HCT116 (cell line): ENCODE data around the gene TSHZ1. TPM values are rescaled to one million over a fixed set of nuclear protein-coding genes. Genes with fewer than 3 reads are reported as not detected.

ENCODE experiments used
- ATAC-seq: fragments of 200-7000 bp; cut with Tn5 transposase; 2 replicates; pipeline ENCODE4 v1.9.1; 2020; ENCODE audit warnings: mild to moderate bottlenecking, moderate library complexity
- BruUV-seq: library from RNA; stranded (reverse); fragments of 400-500 nt; replicated peaks from 2 replicates; lab custom pipeline; 2021; lab: Mats Ljungman, UMichigan
- CTCF ChIA-PET: fragments of 300-600 bp; sonication (Branson Sonifier 250); formaldehyde crosslinking; loops from one replicate; lab custom pipeline; 2021; ENCODE audit warnings: antibody characterized with exemption; lab: Charles Lee
- POLR2A ChIA-PET: fragments of 300-600, 350-600 bp; sonication (Branson Sonifier 250); formaldehyde crosslinking; loops from one replicate; lab custom pipeline; 2021; ENCODE audit warnings: antibody characterized with exemption; lab: Charles Lee
- RAD21 ChIA-PET, 2 experiments: fragments of 300-600 bp; sonication (Branson Sonifier 250); formaldehyde crosslinking; loops; one replicate each; lab custom pipeline; 2023; ENCODE audit warnings: low total read pairs in 2 of 2; ENCODE audit not compliant: uncharacterized antibody in 2 of 2, unreplicated experiment in 2 of 2, low non-redundant PET in 1 of 2; lab: Charles Lee
- DNase-seq: peaks from one replicate; pipeline ENCODE4 v3.0.0-alpha.2; 2010; ENCODE audit warnings: low read depth, low spot score
- H2AFZ ChIP-seq: fragments of 200-600 bp; shearing (Covaris generic), sonication (generic); 2 replicates; pipeline ENCODE4 v1.6.1; 2017; ENCODE audit warnings: low read depth, mixed run types, mixed read lengths, antibody characterized with exemption, low read length; ENCODE audit not compliant: poor library complexity, severe bottlenecking
- H3K27ac ChIP-seq: 2 replicates; pipeline ENCODE4 v1.5.1; 2012; ENCODE audit warnings: low read depth, low read length
- H3K27me3 ChIP-seq: fragments of 200-600 bp; sonication (generic); 2 replicates; pipeline ENCODE4 v1.6.1; 2016; ENCODE audit warnings: mixed run types, low read length, mixed read lengths; ENCODE audit not compliant: insufficient read depth
- H3K36me3 ChIP-seq, 2 experiments: fragments of 200-500 bp in 1 of 2; fragments of 200-600 bp in 1 of 2; sonication (Bioruptor generic) in 1 of 2; sonication (generic) in 1 of 2; 2 replicates each; pipeline versions ENCODE4 v1.5.1 to v1.6.1; 2014 to 2016; ENCODE audit warnings: low read length in 2 of 2, inconsistent platforms in 1 of 2, mixed read lengths in 1 of 2, mixed run types in 1 of 2; ENCODE audit not compliant: insufficient read depth in 2 of 2, control insufficient read depth in 1 of 2
- H3K4me1 ChIP-seq, 2 experiments: fragments of 200-600 bp in 1 of 2; sonication (generic) in 1 of 2; 2 replicates each; pipeline versions ENCODE4 v1.5.1 to v1.6.1; 2012 to 2017; ENCODE audit warnings: low read length in 2 of 2, inconsistent platforms in 1 of 2, mild to moderate bottlenecking in 1 of 2, mixed read lengths in 1 of 2, mixed run types in 1 of 2, moderate library complexity in 1 of 2; ENCODE audit not compliant: insufficient read depth in 2 of 2, control insufficient read depth in 1 of 2
- H3K4me2 ChIP-seq: fragments of 200-600 bp; sonication (generic); 2 replicates; pipeline ENCODE4 v1.6.1; 2017; ENCODE audit warnings: mixed run types, low read length, mixed read lengths
- H3K4me3 ChIP-seq, 2 experiments: fragments of 200-600 bp in 1 of 2; sonication (generic) in 1 of 2; replicated peaks in 1 of 2; 2 replicates each; pipeline ENCODE4 v1.5.1; 2011 to 2016; ENCODE audit warnings: low read length in 2 of 2, control low read depth in 1 of 2, low read depth in 1 of 2, mild to moderate bottlenecking in 1 of 2, mixed read lengths in 1 of 2, mixed run types in 1 of 2
- H3K79me2 ChIP-seq: fragments of 200-600 bp; sonication (generic); 2 replicates; pipeline ENCODE4 v1.6.1; 2017; ENCODE audit warnings: mild to moderate bottlenecking, mixed run types, low read length, moderate library complexity, mixed read lengths; ENCODE audit not compliant: insufficient read depth
- H3K9ac ChIP-seq: fragments of 200-600 bp; sonication (generic); 2 replicates; pipeline ENCODE4 v1.6.1; 2016; ENCODE audit warnings: low read length, mixed read lengths
- H3K9me2 ChIP-seq: fragments of 200-600 bp; sonication (generic), shearing (Covaris generic); 2 replicates; pipeline ENCODE4 v1.6.1; 2017; ENCODE audit warnings: mixed run types, mild to moderate bottlenecking, moderate library complexity; ENCODE audit not compliant: insufficient read depth
- H3K9me3 ChIP-seq, 2 experiments: fragments of 200-500 bp in 1 of 2; fragments of 200-600 bp in 1 of 2; sonication (Bioruptor generic) in 1 of 2; sonication (generic) in 1 of 2; 2 replicates each; pipeline ENCODE4 v1.6.1; 2014 to 2017; ENCODE audit warnings: low read length in 2 of 2, mixed read lengths in 2 of 2, inconsistent platforms in 1 of 2, low read depth in 1 of 2, mild to moderate bottlenecking in 1 of 2, mixed run types in 1 of 2, moderate library complexity in 1 of 2; ENCODE audit not compliant: control insufficient read depth in 1 of 2, insufficient read depth in 1 of 2
- H4K20me1 ChIP-seq: fragments of 200-600 bp; sonication (generic), shearing (Covaris generic); 2 replicates; pipeline ENCODE4 v1.6.1; 2017; ENCODE audit warnings: mixed run types, mild to moderate bottlenecking, moderate library complexity; ENCODE audit not compliant: insufficient read depth
- ATF3 ChIP-seq: IDR thresholded peaks from 2 replicates; pipeline ENCODE4 v1.6.1; 2012
- CBX3 ChIP-seq: IDR thresholded peaks from 2 replicates; pipeline ENCODE4 v1.6.1; 2012; ENCODE audit warnings: low read depth
- CEBPB ChIP-seq: IDR thresholded peaks from 2 replicates; pipeline ENCODE4 v1.6.1; 2012; ENCODE audit warnings: low read depth
- ELF1 ChIP-seq: IDR thresholded peaks from 2 replicates; pipeline ENCODE4 v1.6.1; 2012; ENCODE audit warnings: low read depth, borderline replicate concordance
- EZH2phosphoT487 ChIP-seq: fragments of 200-600 bp; IDR thresholded peaks from 2 replicates; pipeline ENCODE4 v1.6.1; 2018; ENCODE audit warnings: antibody characterized with exemption, borderline replicate concordance
- FOSL1 ChIP-seq: IDR thresholded peaks from 2 replicates; pipeline ENCODE4 v1.6.1; 2012; ENCODE audit warnings: low read depth
- REST ChIP-seq: IDR thresholded peaks from 2 replicates; pipeline ENCODE4 v1.6.1; 2012; ENCODE audit warnings: low read depth
- SIN3A ChIP-seq: IDR thresholded peaks from 2 replicates; pipeline ENCODE4 v1.6.1; 2012; ENCODE audit warnings: low read depth
- TCF7L2 ChIP-seq: IDR thresholded peaks from 2 replicates; pipeline ENCODE4 v1.7.0; 2011; ENCODE audit warnings: borderline replicate concordance, inconsistent platforms; ENCODE audit not compliant: insufficient read depth, insufficient read length; ENCODE audit errors: extremely low read depth
- YY1 ChIP-seq: IDR thresholded peaks from 2 replicates; pipeline ENCODE4 v1.6.1; 2011; ENCODE audit warnings: low read length, low read depth, moderate library complexity, mild to moderate bottlenecking; ENCODE audit not compliant: insufficient replicate concordance; ENCODE audit errors: extremely low read depth
- ZNF274 ChIP-seq: fragments of 200-500 bp; sonication (Bioruptor generic); IDR thresholded peaks from 2 replicates; pipeline ENCODE4 v1.6.1; 2014; ENCODE audit warnings: mild to moderate bottlenecking, low read depth, low read length, inconsistent platforms
- intact Hi-C: fragments of 100-400 bp; cut with micrococcal nuclease; formaldehyde crosslinking; loops from 2 replicates; pipeline ENCODE4 v1.10.0; 2022
- total RNA-seq: library from RNA; stranded (reverse); gene quantifications from one replicate; pipeline ENCODE4 v1.2.1, GENCODE V29; 2021; ENCODE audit not compliant: unreplicated experiment

TSHZ1 gene
- total RNA-seq, 1 experiment from 2014 or later: 5.7 TPM

- Histone ChIP-seq H2AFZ (no peak overlapping the region), H3K79me2 (no peaks in the 10 kb centered on the region), H3K27me3 (no peaks in the 10 kb centered on the region), H3K4me3 (no peak overlapping the region), H3K36me3 (no peaks in the 10 kb centered on the region), H3K9me2 (no peaks in the 10 kb centered on the region), H3K4me1 (no peaks in the 10 kb centered on the region), H3K9ac (no peak overlapping the region), H3K27ac (no peak overlapping the region), H4K20me1 (no peaks in the 10 kb centered on the region), H3K9me3 (no peaks in the 10 kb centered on the region), H3K4me2 (no peak overlapping the region)
- intact Hi-C loops: no loop called here
- TF ChIP-seq FOSL1 (no peak), REST (no peak), CEBPB (no peak), EZH2phosphoT487 (no peak)
- ChIA-PET RAD21 (interaction anchor here in 1 of 2 experiments (0.7 kb wide), 1 partner anchor 20 kb away, joined by 3 read pairs; no protein-coding TSS in a partner anchor), CTCF (no interaction called here), POLR2A (no interaction called here)
- BruUV-seq: no TSS peak
- ATAC-seq: no peak
- DNase-seq: no peak
These were observed 107.1 kb downstream of the TSHZ1 start for GRCh38 chr18:75317703-75318102.

GRCh38 chr18:75319905-75320304 is 109.3 kb downstream of the TSHZ1 start:
- no peak overlapping the region for H3K4me2 ChIP-seq
- no peaks in the 10 kb centered on the region for H3K9me2 ChIP-seq
- intact Hi-C loops: no loop called here
- no peaks in the 10 kb centered on the region for H3K4me1 ChIP-seq
- no peak overlapping the region for H3K9ac ChIP-seq
- TF ChIP-seq SIN3A: no peak
- no peak for TF ChIP-seq TCF7L2
- no peak for TF ChIP-seq ATF3
- TF ChIP-seq YY1: no peak
- TF ChIP-seq ZNF274: no peak
- no peak for TF ChIP-seq CBX3
- TF ChIP-seq ELF1: no peak
- POLR2A ChIA-PET: no interaction called here
- CTCF ChIA-PET: no interaction called here
- DNase-seq: no peak
- no peak overlapping the region for H3K4me3 ChIP-seq
- no peak for ATAC-seq
- H2AFZ ChIP-seq: no peak overlapping the region
- no peaks in the 10 kb centered on the region for H3K9me3 ChIP-seq
- no TSS peak for BruUV-seq
- H3K27me3 ChIP-seq: no peaks in the 10 kb centered on the region
- no peaks in the 10 kb centered on the region for H3K79me2 ChIP-seq
- RAD21 ChIA-PET: no interaction called here
- no peaks in the 10 kb centered on the region for H4K20me1 ChIP-seq
- H3K27ac ChIP-seq: no peak overlapping the region
- no peaks in the 10 kb centered on the region for H3K36me3 ChIP-seq
